K562 (cell line): ENCODE measurements around the gene PPARG. TPM values are rescaled to one million over a fixed set of nuclear protein-coding genes. Genes with fewer than 3 reads are reported as not detected.
"Not testable (repeated sequence)": the region's sequence is repeated elsewhere in the genome, so short reads cannot be mapped to it uniquely, and the experiment has no call there.

Source experiments
- ATAC-seq: fragments of 200-7000 bp; cut with Tn5 transposase; 3 replicates; pipeline ENCODE4 v1.9.1; 2020; ENCODE audit warnings: moderate library complexity
- BruUV-seq: library from RNA; stranded (reverse); fragments of 400-500 nt; replicated peaks from 2 replicates; lab custom pipeline; 2021; lab: Mats Ljungman, UMichigan
- CTCF ChIA-PET: fragments of 300-600 bp; formaldehyde crosslinking; extraction: SDS; loops from one replicate; lab custom pipeline; 2021; ENCODE audit warnings: low intra/inter-chr PET ratio; lab: Yijun Ruan, JAX
- POLR2A ChIA-PET: fragments of 300-600, 350-650 bp; sonication (Branson Sonifier 250); formaldehyde crosslinking; extraction: SDS; loops from one replicate; lab custom pipeline; 2021; ENCODE audit warnings: antibody characterized with exemption, inconsistent platforms; lab: Yijun Ruan, JAX
- DNase-seq, 4 experiments: peaks; one replicate each; pipeline versions ENCODE4 v3.0.0 to v3.0.0-alpha.2; 2011 to 2018; ENCODE audit warnings: low spot score in 3 of 4, mixed read lengths in 3 of 4; ENCODE audit errors: extremely low read depth in 1 of 4
- FAIRE-seq: peaks from 2 replicates; lab custom pipeline; 2011; peaks lifted over from hg19 to GRCh38; lab: Jason Lieb, UNC
- H2AFZ ChIP-seq: 2 replicates; pipeline ENCODE4 v1.6.0; 2011; ENCODE audit warnings: low read depth, low read length, control low read depth, inconsistent platforms
- H3K27ac ChIP-seq: fragments of 200-600 bp; 3 replicates; pipeline ENCODE4 v1.8.0; 2011; ENCODE audit warnings: low read depth, mild to moderate bottlenecking, control low read depth, inconsistent platforms, low read length, moderate library complexity, mixed read lengths; ENCODE audit errors: extremely low read depth
- H3K27me3 ChIP-seq, 2 experiments: fragments of 300-600 bp in 1 of 2; 2 replicates in 1 of 2; 3 replicates in 1 of 2; pipeline versions ENCODE4 v1.6.0 to v1.8.0; 2011; ENCODE audit warnings: inconsistent platforms in 2 of 2, low read length in 2 of 2, mild to moderate bottlenecking in 1 of 2, mixed read lengths in 1 of 2, moderate library complexity in 1 of 2; ENCODE audit not compliant: control insufficient read depth in 2 of 2, insufficient read depth in 2 of 2
- H3K36me3 ChIP-seq: fragments of 300-600 bp; 3 replicates; pipeline ENCODE4 v1.8.0; 2011; ENCODE audit warnings: mild to moderate bottlenecking, low read length, inconsistent platforms; ENCODE audit not compliant: control insufficient read depth, insufficient read depth
- H3K4me1 ChIP-seq, 2 experiments: fragments of 200-600 bp in 1 of 2; replicated peaks in 1 of 2; 2 replicates in 1 of 2; 3 replicates in 1 of 2; pipeline versions ENCODE4 v1.5.1 to v1.8.0; 2011; ENCODE audit warnings: inconsistent platforms in 2 of 2, low read length in 2 of 2, mild to moderate bottlenecking in 1 of 2, mixed read lengths in 1 of 2, moderate library complexity in 1 of 2; ENCODE audit not compliant: control insufficient read depth in 2 of 2, insufficient read depth in 2 of 2
- H3K4me2 ChIP-seq: 2 replicates; pipeline ENCODE4 v1.6.1; 2011; ENCODE audit warnings: low read length, control low read depth, inconsistent platforms, mixed read lengths; ENCODE audit not compliant: insufficient read depth
- H3K4me3 ChIP-seq: fragments of 200-600 bp; sonication (generic), shearing (Covaris generic); 2 replicates; pipeline ENCODE4 v1.5.1; 2016; ENCODE audit warnings: control low read depth, inconsistent platforms
- H3K79me2 ChIP-seq: fragments of 200-600 bp; 3 replicates; pipeline ENCODE4 v1.8.0; 2011; ENCODE audit warnings: low read length, inconsistent platforms; ENCODE audit not compliant: control insufficient read depth, insufficient read depth
- H3K9ac ChIP-seq, 2 experiments: 2 replicates each; pipeline versions ENCODE4 v1.6.0 to v1.6.1; 2011; ENCODE audit warnings: low read depth in 2 of 2, low read length in 2 of 2, control low read depth in 1 of 2, inconsistent platforms in 1 of 2, mild to moderate bottlenecking in 1 of 2, mixed read lengths in 1 of 2; ENCODE audit not compliant: insufficient read depth in 1 of 2
- H3K9me1 ChIP-seq: one replicate; pipeline ENCODE4 v1.6.0; 2011; ENCODE audit warnings: inconsistent platforms, mild to moderate bottlenecking, low read length, moderate library complexity; ENCODE audit not compliant: control insufficient read depth, insufficient read depth
- H3K9me3 ChIP-seq: replicated peaks from 2 replicates; pipeline ENCODE4 v1.5.1; 2011; ENCODE audit warnings: low read depth, low read length, inconsistent platforms; ENCODE audit not compliant: control insufficient read depth, insufficient read depth
- H4K20me1 ChIP-seq: replicated peaks from 2 replicates; pipeline ENCODE4 v1.6.1; 2011; ENCODE audit warnings: low read length, inconsistent platforms, mixed read lengths; ENCODE audit not compliant: control insufficient read depth, insufficient read depth
- ATF3 ChIP-seq, 2 experiments: fragments of 450-650 bp in 1 of 2; sonication (generic) in 1 of 2; formaldehyde crosslinking in 1 of 2; IDR thresholded peaks in 1 of 2; conservative IDR thresholded peaks in 1 of 2; 2 replicates each; pipeline versions ENCODE4 v1.6.1 to v1.8.1; 2016 to 2023; ENCODE audit warnings: mild to moderate bottlenecking in 2 of 2, moderate library complexity in 2 of 2, inconsistent platforms in 1 of 2, missing genetic modification reagents in 1 of 2
- CBFA2T3 ChIP-seq: fragments of 450-650 bp; IDR thresholded peaks from 2 replicates; pipeline ENCODE4 v1.6.1; 2017
- CXXC5 ChIP-seq: fragments of 250-450 bp; sonication (Bioruptor Pico); IDR thresholded peaks from 2 replicates; pipeline ENCODE4 v1.8.0; 2022; ENCODE audit warnings: inconsistent platforms, mild to moderate bottlenecking, moderate library complexity
- MAFF ChIP-seq: IDR thresholded peaks from 2 replicates; pipeline ENCODE4 v1.6.1; 2012; ENCODE audit warnings: low read length, improper control_type of control experiment
- NR2F6 ChIP-seq: fragments of 450-650 bp; formaldehyde crosslinking; IDR thresholded peaks from 2 replicates; pipeline ENCODE4 v1.4.0; 2020; ENCODE audit warnings: mild to moderate bottlenecking
- POLR2B ChIP-seq: fragments of 450-650 bp; IDR thresholded peaks from 2 replicates; pipeline ENCODE4 v1.6.1; 2018; ENCODE audit warnings: low read depth; ENCODE audit not compliant: partially characterized antibody
- RB1 ChIP-seq: fragments of 450-650 bp; IDR thresholded peaks from 2 replicates; pipeline ENCODE4 v1.6.1; 2017; ENCODE audit warnings: low read depth, mild to moderate bottlenecking
- RBBP5 ChIP-seq: fragments of 200-600 bp; sonication (generic); IDR thresholded peaks from 2 replicates; pipeline ENCODE4 v1.6.1; 2012; ENCODE audit warnings: borderline replicate concordance, mild to moderate bottlenecking, low read length, control low read depth, inconsistent platforms; ENCODE audit not compliant: insufficient read depth, poor library complexity, severe bottlenecking
- RNF219 ChIP-seq: fragments of 250-450 bp; sonication (Bioruptor Pico); IDR thresholded peaks from 2 replicates; pipeline ENCODE4 v1.5.0; 2022; ENCODE audit warnings: mild to moderate bottlenecking
- SAFB ChIP-seq: fragments of 200-400 bp; formaldehyde crosslinking; IDR thresholded peaks from 2 replicates; pipeline ENCODE4 v1.6.1; 2017; ENCODE audit warnings: low read depth, low read length, borderline replicate concordance
- SAP30 ChIP-seq: fragments of 200-600 bp; sonication (generic); IDR thresholded peaks from 2 replicates; pipeline ENCODE4 v1.6.1; 2012; ENCODE audit warnings: borderline replicate concordance, low read depth, mild to moderate bottlenecking, moderate library complexity, low read length, control low read depth, inconsistent platforms; ENCODE audit not compliant: insufficient read depth, poor library complexity, severe bottlenecking
- SMAD3 ChIP-seq: fragments of 450-650 bp; formaldehyde crosslinking; conservative IDR thresholded peaks from 2 replicates; pipeline ENCODE4 v1.4.0; 2020; ENCODE audit warnings: mild to moderate bottlenecking
- ZNF75A ChIP-seq: fragments of 450-650 bp; formaldehyde crosslinking; IDR thresholded peaks from 2 replicates; pipeline ENCODE4 v1.4.0; 2020; ENCODE audit warnings: mild to moderate bottlenecking
- WGBS: fragments of 100-300 bp; shearing (Covaris generic); methylation state at CpG from one replicate; pipeline ENCODE4 v1.1.6; 2016; ENCODE audit warnings: low coverage, mixed read lengths; ENCODE audit not compliant: insufficient coverage; ENCODE audit errors: missing lambda C conversion rate; 5-methylcytosine and 5-hydroxymethylcytosine counted together
- in situ Hi-C: fragments of 300-500 bp; cut with MboI; formaldehyde crosslinking; loops from 4 replicates; pipeline ENCODE4 v1.15.0; 2018; ENCODE audit warnings: inconsistent platforms, mixed read lengths
- intact Hi-C: fragments of 100-400 bp; cut with micrococcal nuclease; formaldehyde crosslinking; loops from 2 replicates; pipeline ENCODE4 v1.14.2; 2022
- polyA plus RNA-seq, 8 experiments: library from polyadenylated mRNA; depleted of rRNA in 4 of 8; stranded (reverse) in 5 of 8; unstranded in 3 of 8; fragments of >200 nt; fragmentation: Nextera tagmentation in 2 of 8; fragmentation: Illumina TruSeq in 1 of 8; extraction: Ambion mirVana in 2 of 8; extraction: Trizol in 1 of 8; gene quantifications; 2 replicates each; pipeline versions ENCODE4 v1.2.1 to v1.2.3, GENCODE V29; 2011 to 2014; ENCODE audit warnings: inconsistent platforms in 1 of 8, missing spikeins in 1 of 8
- total RNA-seq, 7 experiments: library from RNA; depleted of rRNA in 6 of 7; stranded (reverse); fragments of >200 nt in 6 of 7; fragmentation: Illumina TruSeq in 2 of 7; extraction: Trizol in 2 of 7; gene quantifications; 2 replicates each; pipeline versions ENCODE4 v1.2.1 to v1.2.3, GENCODE V29; 2011 to 2021; ENCODE audit warnings: low replicate concordance in 1 of 7

PPARG gene
- total and polyA plus RNA-seq, 9 of the 15 experiments (the other 6 are each of a cell fraction or from before 2014, with no cell fraction given): not detected

GRCh38 chr3:12258911-12259310, 30.0 kb upstream of the PPARG start (continued):
- TF ChIP-seq RBBP5 (no peak), SMAD3 (CRISPR knock-in tag) (no peak), POLR2B (no peak), CBFA2T3 (0 out of 2 replicates have a peak, but pooled peaks have one; percentile 6), RNF219 (CRISPR knock-in tag) (no peak), ZNF75A (no peak), SAP30 (no peak), NR2F6 (CRISPR knock-in tag) (no peak), RB1 (no peak), ATF3 (IDR thresholded peaks at IDR 0.05) (no peak), ATF3 (CRISPR knock-in tag; conservative IDR thresholded peaks at IDR 0.05) (no peak), SAFB (no peak), MAFF (no peak), CXXC5 (CRISPR knock-in tag) (no peak)

- POLR2A ChIA-PET: interaction anchor here (0.6 to 0.8 kb wide), 2 partner anchors 27 to 769 kb away, joined by 3 to 6 read pairs; no protein-coding TSS in a partner anchor
- intact Hi-C loops, H3K27ac ChIP-seq, DNase-seq, H3K9ac ChIP-seq, BruUV-seq, FAIRE-seq, ATAC-seq, H3K4me3 ChIP-seq, in situ Hi-C loops, H3K9me3 ChIP-seq, H3K4me1 ChIP-seq, H3K9me1 ChIP-seq, H3K36me3 ChIP-seq, CTCF ChIA-PET, H2AFZ ChIP-seq, H4K20me1 ChIP-seq, H3K79me2 ChIP-seq, H3K4me2 ChIP-seq: not testable (repeated sequence)
- peaks cover 9 to 32% of the 10 kb centered on the region in 2 experiments; a peak in 4 of 5 replicates for H3K27me3 ChIP-seq
- WGBS: under 1% methylated on average over 8 of the region's 8 CpGs
These were observed 26.7 kb upstream of the PPARG start for GRCh38 chr3:12262173-12262572.
